Measurements from ENCODE around the gene HPCAL1.

HPCAL1 gene

DNA sequence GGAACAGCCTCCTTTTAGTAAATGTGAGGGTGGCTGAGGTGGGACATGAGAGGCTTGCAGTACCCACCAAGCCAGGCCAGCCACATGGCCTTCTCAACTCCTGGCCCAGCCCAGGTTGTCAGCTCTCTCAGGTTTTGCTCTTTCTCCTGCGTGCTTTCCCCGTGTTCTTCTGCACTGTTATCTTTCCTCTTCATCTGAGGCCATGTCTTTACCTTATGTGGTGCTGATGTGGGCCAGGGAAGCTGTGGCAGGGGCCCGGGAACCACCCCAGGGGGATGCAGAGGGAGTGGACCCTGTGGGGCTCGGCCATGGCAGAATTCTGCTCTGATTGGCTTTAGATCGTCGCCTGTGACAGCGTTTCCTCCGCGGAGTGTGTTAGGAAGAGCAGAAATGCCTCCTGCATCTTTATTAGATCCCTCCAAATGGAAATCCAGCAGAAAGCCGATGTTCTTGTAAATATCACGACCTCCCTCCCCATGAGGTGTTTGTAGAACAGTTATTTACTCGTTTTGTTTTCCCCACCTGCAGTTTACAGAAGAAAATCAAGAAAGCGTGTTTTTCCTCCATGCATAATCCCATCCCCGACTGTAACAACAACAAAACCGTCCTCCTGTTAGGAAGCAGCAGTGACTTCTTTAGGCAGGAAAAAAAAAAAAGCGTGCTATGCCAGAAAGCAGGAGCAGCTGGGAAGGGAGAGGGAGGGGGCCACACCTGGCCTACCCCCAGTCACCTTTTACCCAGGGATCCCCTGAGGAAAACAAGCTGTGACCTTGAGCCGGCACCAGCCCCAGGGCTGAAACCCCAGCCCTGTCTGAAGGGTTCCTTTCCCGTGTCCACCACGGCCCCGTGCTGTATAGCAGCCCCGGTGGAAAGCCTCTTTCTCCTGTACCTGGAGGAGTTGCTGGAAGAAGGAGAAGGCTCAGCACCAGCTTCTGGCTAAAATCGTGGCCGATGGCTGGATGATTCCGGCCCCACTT lies 54.8 kb downstream of the HPCAL1 start:
- no peak for DNase-seq

GRCh38 chr2:10359246-10359645 lies 56.5 kb downstream of the HPCAL1 start:
- DNase-seq: no peak

DNA sequence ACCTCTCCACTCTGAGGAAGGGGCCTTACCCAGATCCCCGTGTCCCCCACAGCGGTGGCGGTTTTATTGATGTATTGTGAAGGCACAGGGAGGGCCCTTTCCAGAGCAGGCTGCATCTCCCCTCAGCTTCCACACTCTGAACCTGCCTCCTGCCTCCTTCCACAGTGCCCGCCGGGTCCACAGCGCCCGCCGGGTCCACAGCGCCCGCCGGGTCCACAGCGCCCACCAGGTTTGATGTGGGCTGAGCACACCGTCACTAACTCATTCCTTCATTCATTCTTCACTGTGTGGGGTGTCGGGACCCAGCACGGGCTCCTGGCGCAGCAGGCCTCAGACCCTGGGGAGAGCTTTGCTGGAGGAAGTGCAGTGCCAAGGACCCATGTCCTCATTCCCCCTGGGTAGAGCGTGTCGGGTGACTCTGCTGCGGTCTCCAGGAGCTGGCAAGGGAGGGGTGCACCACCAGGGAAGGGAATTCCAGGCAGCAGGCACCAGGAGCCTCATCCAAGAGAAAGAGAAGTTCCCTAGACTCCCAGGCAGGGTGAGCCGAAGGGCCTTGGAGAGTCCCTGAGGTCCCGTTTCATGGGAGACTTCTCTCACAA lies 57.1 kb downstream of the HPCAL1 start:
- DNase-seq: no peak

DNA sequence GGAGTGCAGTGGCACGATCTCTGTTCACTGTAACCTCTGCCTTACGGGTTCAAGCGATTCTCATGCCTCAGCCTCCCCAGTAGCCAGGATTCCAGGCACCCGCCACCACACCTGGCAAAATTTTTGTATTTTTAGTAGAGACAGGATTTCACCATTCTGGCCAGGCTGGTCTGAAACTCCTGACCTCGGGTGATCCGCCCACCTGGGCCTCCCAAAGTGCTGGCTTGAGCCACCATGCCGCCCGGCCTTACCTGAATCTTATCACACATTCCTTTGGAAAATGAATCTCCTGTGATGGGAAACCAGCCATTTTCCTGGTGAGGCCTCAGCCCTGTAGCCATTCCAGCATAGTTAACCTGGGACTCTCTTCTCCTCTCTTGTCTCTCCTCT lies 57.8 kb downstream of the HPCAL1 start:
- DNase-seq: no peak

GRCh38 chr2:10360850-10361588 lies 58.3 kb downstream of the HPCAL1 start:
- no peak for DNase-seq

DNA sequence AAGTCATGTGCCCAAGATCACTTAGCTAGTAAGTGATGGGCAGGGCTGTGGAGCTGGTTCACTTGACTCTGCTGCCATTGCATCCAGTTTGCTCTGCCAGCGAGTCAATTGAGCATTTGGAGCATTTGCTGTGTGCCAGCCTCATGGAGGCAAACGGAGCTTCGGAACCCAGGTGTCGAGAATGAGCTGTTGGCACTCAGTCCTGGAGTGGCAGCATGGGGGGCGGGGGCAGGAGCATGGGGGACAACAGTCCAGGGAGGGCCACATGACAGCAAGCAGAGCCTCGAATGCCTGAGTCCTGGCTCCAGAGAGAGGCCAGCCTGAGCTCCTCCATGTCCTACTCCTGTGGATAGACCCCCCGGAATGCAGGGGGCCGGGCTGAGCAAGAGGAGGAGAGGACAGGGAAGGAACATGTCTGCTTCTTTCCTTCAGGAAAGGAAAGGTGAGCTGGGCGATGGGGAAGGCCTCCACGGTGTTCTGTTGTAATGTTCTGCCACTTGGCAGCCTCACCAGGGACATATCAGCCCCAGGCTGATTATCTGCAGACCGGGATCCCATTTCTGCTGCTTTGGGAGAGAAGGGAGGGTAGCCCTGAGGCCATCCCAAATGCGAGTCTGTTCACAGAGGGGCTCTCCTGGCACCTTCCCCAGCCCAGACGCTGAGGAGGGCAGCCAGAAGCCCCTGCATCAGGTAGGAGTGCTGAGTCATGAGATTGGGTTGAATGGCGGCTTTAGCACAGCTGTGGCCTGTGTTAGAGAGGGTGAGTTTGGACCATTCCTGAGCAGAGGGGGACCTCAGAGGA lies 59.6 kb downstream of the HPCAL1 start:
- no peak for DNase-seq

DNA sequence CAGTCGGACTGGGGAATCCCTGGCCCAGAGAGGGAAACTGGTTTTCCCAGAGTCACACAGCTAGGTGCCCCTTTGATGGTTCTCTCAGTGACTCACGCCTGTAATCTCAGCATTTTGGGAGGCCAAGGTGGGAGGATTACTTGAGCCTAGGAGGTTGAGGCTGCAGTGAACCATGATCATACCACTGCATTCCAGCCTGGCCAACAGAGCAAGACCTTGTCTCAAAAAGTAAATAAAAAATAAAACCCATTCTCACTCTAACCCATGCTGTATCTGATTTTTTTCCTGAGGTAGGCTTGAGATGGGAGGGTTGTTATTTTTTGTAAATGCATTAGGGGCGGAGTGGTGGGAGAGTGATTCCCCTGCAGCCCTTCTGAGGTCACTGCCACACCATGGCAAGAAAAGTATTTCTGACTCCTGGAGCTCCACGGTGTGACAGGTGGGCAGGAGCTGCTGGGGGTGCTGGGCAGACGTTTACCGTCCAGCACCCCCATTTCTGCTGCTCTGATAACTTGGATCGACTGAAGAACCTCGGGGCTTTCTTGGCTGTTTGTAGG lies 60.3 kb downstream of the HPCAL1 start:
- no peak for DNase-seq

- no peak for DNase-seq
These were observed 61.3 kb downstream of the HPCAL1 start for GRCh38 chr2:10363861-10364610.

DNA sequence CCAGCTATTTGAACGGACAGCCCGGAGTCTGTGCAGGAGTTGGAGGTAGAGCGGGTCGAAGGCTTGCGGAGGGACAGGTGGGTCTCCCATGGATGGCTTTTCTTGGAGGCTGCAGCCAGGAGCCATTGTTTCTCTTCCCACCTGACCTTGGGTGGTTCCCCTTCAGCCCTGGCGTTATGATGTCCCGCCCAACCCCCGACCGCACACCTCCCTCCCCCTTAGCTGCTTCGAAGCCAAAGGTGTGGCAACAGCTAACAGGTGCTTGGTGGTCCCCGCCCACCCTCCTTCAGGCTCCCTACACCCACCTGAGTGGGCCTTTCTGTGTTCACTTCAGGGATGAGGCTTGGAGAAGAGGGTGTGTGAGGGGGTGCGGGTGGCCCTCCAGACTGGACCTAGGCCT lies 62.7 kb downstream of the HPCAL1 start:
- DNase-seq: no peak

DNA sequence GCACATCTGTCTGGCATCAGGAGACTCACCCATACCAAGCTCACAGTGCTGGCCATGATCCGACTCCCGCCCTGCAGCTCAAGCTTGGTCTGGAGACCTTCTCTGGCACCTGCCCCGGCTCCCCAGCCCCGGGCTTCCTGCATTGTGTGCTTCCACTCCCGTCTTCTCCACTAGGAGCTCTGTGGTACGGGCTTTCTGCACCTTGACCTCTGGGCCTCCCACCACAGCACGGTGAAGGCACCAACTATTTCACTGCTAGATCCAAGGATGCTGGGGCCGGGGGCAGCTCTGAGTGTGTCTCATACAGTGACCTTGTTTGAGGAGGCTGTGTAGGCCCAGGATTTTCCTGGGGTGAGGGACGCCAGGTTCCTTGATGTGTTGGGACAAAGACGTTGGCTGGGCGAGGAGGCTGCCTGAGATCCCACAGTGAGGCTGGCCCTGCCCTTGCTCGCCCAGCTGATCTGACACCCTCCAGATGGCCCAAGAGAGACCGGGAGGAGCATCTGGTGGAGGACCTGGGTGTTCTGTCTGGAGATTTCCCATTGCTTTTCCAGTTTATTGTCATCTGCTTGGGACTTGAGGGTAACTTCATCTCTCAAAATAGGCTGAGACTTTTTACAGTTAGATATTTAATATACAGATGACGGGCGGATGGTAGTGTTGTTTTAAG lies 64.0 kb downstream of the HPCAL1 start:
- DNase-seq: no peak

- DNase-seq: no peak
These were observed 65.1 kb downstream of the HPCAL1 start for GRCh38 chr2:10367472-10368439.

DNA sequence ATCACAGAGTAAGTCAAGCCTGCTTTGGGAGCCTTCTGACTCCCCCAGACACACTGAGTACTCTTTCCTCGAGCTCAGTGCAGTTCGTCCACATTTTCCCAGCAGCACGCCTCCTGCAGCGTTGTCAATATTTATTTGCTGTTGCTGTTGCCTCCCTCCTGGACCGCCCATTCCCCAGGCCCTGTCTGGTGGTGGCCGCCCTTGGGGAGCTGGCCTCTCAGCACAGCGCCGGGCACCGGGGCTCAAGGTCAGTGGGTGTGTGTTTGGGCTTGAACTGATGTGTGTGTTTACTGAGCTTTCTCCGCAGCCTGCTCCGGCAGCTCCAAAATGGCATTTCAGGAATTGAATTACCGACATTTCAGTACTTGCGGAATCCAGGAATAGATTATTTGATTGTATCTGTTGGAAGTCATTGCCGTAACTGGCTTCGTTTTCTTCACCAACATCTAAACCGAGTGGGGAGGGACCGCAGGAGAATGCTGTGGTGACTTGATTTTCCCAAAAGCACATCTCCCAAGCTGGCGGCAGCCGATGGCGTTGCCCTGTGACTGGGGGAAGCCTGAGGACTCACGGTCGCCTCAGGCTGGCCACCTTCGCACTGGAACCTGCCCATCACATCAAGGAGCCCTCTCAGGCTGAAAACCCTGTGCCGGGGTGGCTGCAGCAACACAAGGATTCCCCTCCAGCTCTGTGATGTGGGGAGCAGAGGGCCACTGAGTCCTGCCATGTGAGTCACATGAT lies 66.0 kb downstream of the HPCAL1 start:
- DNase-seq: no peak

DNA sequence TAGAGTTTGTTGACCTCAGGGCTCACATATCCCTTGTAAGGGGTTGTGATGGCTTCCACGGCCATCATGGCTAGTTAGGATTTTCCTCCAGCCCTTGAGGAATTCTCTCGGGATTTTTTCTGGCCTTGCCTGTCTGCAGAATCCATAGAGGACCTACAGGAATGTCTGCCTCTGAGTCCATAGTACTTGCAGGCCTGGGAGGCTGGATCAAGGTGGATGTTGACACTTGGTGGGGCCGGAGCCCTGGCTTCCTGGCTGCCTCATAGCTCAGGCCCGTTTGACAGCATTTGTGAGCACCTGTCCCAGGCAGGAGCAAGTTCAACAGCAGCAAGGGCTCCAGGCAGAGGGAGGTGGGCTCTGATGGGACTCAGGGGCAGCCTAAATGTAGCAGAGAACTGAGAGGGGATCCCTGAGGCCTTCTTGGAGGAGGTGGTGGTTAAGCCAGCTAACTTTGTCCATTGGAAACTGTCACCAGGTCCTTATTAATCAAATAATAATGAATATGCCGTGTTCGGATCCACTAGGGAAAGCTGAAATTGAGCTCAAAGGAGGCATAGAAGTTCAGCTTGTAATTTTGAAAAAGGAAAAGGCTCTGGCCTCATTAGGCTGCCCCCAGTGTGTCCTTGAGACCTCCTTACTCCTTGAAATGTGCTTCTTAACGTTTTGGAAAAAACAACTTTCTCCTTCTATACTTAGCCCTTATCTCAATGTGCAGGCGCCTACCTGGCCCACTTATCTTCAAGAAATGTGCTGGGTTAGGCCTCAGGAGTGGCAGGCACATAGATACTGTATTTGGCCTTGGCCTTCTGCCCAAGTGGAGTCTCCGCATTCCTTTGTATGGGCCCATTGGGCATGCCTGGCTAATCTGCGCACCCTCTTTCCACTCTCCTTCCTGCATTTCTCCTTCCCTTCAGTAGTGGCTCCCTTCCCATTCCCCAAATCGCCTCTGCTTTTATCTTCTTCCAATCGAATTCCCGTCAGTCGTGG lies 66.9 kb downstream of the HPCAL1 start:
- no peak for DNase-seq

DNA sequence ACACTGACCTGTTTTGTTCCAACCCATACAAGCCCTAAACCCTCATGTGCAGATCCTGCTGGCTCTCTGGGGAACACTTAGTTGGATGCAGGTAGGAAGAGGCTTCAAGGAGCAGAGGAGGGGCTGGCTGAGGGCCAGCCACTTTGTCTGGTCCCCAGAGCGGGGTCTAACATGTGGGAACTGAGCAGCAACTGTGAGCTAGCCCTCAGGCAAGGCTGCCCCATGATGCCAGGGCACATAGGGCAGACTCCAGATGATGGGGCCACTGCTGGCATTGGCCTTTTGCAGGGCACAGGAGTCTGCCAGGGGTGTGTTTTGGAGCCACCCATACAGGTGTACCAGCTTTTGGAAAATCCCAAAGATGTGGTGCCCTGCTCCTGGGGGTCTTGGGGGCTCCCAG lies 67.7 kb downstream of the HPCAL1 start:
- DNase-seq: no peak

- DNase-seq: no peak
These were observed 68.2 kb downstream of the HPCAL1 start for GRCh38 chr2:10370895-10371294.

GRCh38 chr2:10371441-10372196 lies 68.9 kb downstream of the HPCAL1 start:
- DNase-seq: no peak
